ENCODE results near the gene GMNN. TPM values are rescaled to one million over a fixed set of nuclear protein-coding genes. Genes with fewer than 3 reads are reported as not detected.

GMNN gene
- polyA plus RNA-seq, 2 donors, result 10.4 to 18.8 TPM

Other genes starting within 250 kb of the GMNN start
- gene KIAA0319, start 128.7 kb upstream of the GMNN start, polyA plus RNA-seq, result under 1 TPM in 1 of 2 donors, not detected in 1; 0.01 TPM
- 10 to 100 TPM; 13.9 to 14.2 TPM for gene TDP2, start 108.0 kb upstream of the GMNN start, polyA plus RNA-seq
- gene ACOT13, start 107.9 kb upstream of the GMNN start, polyA plus RNA-seq, result 10 to 100 TPM in 1 of 2 donors, 1 to 10 TPM in 1; 8.7 to 21.8 TPM
- gene C6orf62, start 55.8 kb upstream of the GMNN start, polyA plus RNA-seq, result 10 to 100 TPM; 37.4 to 40.2 TPM
- gene ARMH2, start 24.0 kb downstream of the GMNN start, polyA plus RNA-seq, result not detected
- gene RIPOR2, start 161.0 kb downstream of the GMNN start, polyA plus RNA-seq, result under 1 TPM; 0.41 to 0.61 TPM

Measured in esophagus (tissue), 2 donors.